Urinary bladder (tissue), 4 donors: ENCODE measurements around the gene MACO1. TPM values are rescaled to one million over a fixed set of nuclear protein-coding genes. Genes with fewer than 3 reads are reported as not detected.

Source experiments
- DNase-seq: peaks from one replicate; pipeline ENCODE4 v3.0.0-alpha.2; 2015; ENCODE audit errors: extremely low spot score
- H3K27ac ChIP-seq: one replicate; pipeline ENCODE4 v1.5.1; 2013; ENCODE audit warnings: low read depth, mild to moderate bottlenecking, moderate library complexity
- H3K36me3 ChIP-seq: one replicate; pipeline ENCODE4 v1.6.1; 2013; ENCODE audit warnings: mild to moderate bottlenecking, moderate library complexity; ENCODE audit not compliant: insufficient read depth
- H3K4me1 ChIP-seq: one replicate; pipeline ENCODE4 v1.6.1; 2013; ENCODE audit warnings: mild to moderate bottlenecking, moderate library complexity; ENCODE audit not compliant: insufficient read depth
- H3K4me3 ChIP-seq: one replicate; pipeline ENCODE4 v1.5.1; 2013; ENCODE audit warnings: low read depth, low read length
- WGBS: extraction: QIAGEN DNeasy Blood & Tissue Kit; methylation state at CpG from one replicate; pipeline ENCODE4 v1.1.7; 2013; 5-methylcytosine and 5-hydroxymethylcytosine counted together
- polyA plus RNA-seq: library from polyadenylated mRNA; stranded (reverse); fragments of 200-250 nt; gene quantifications from one replicate; pipeline ENCODE4 v1.2.3, GENCODE V29; 2013
- total RNA-seq: library from RNA; depleted of rRNA; stranded (reverse); fragments of >200 nt; gene quantifications from one replicate; pipeline ENCODE4 v1.2.3, GENCODE V29; 2014
- donor health status: healthy with polysubstance abuse.
- donor health status: healthy.

Gene MACO1
- total and polyA plus RNA-seq, 2 donors: 7.9 to 24.4 TPM

DNA sequence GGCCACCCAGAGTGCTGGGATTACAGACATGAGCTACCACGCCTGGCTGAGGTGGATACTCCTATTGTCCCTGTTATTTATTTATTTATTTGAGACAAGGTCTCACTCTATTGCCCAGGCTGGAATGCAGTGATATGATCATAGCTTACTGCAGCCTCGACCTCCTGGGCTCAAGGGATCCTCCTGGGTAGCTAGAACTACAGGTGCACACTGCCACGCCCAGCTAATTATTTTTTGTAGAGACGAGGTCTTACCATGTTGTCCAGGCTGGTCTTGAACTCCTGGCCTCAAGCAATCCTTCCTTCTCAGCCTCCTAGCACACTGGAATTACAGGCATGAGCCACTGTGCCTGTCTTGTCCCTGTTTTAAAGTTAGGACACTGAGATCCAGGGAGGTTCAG lies 117.9 kb downstream of the MACO1 start:
- Histone ChIP-seq H3K36me3 (no peaks in the 10 kb centered on the region), H3K4me1 (no peaks in the 10 kb centered on the region), H3K4me3 (no peak overlapping the region), H3K27ac (no peak overlapping the region)
- WGBS: 90% methylated on average over 4 of the region's 4 CpGs
- DNase-seq: no peak

DNA sequence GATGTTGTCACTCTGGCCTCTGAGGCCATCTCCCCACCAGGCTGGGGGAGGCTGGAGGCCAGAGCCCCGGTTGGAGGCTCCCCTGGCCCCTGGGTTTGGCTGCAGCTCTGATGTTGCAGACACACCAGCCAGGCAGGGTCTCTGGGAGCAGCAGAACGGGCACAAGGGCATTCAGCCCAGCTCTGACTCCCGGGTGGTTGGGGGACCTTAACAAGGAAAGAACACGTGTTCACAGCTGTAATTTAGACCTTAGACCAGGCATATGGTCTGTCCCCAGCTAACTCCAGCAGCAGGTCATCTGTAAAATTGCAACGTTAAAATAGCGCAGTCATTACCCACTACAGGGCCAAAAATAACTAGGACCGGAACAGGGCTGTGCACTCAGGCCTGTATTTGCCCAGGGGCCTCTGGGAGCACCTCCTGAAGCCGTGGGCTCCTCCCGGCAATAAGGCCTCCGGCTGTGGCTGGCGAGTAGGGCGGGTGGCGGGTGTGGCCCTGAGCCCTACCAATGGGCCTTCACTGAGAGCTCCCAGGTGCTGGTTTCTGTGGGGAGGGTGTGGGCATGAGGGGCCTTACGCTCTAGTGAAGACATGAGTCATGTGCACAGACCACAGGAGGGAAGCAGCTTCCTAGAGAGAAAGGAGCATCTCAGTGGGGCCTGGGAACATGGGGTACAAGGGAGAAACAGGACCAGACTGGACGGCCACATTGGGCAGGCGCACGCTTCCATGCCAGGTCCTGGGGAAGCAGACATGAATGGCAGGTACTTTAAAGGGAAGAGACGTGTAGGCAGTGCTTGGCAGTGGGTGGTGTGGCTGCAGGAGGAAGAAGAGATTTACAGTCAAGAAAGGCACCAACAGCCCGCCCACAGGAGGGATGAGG lies 118.8 kb downstream of the MACO1 start:
- no peak for DNase-seq
- WGBS: 60% methylated on average over 19 of the region's 19 CpGs
- Histone ChIP-seq H3K4me1 (no peaks in the 10 kb centered on the region), H3K4me3 (no peak overlapping the region), H3K27ac (no peak overlapping the region), H3K36me3 (no peaks in the 10 kb centered on the region)

Other genes with a start within 250 kb of the MACO1 start
- gene SYF2, start 198.4 kb upstream of the MACO1 start, total RNA-seq: 54.7 TPM
- 91.9 TPM for gene SYF2, start 198.4 kb upstream of the MACO1 start, polyA plus RNA-seq
- 126 TPM for gene RSRP1, start 183.4 kb upstream of the MACO1 start, total RNA-seq
- gene RSRP1, start 183.4 kb upstream of the MACO1 start, polyA plus RNA-seq: 69.6 TPM
- 0.69 TPM for gene RHD, start 158.4 kb upstream of the MACO1 start, total RNA-seq
- not detected for gene RHD, start 158.4 kb upstream of the MACO1 start, polyA plus RNA-seq
- gene TMEM50A, start 92.6 kb upstream of the MACO1 start, total RNA-seq: 80.6 TPM
- gene TMEM50A, start 92.6 kb upstream of the MACO1 start, polyA plus RNA-seq: 95.8 TPM
- 0.85 TPM for gene RHCE, start 10.1 kb upstream of the MACO1 start, total RNA-seq
- 0.19 TPM for gene RHCE, start 10.1 kb upstream of the MACO1 start, polyA plus RNA-seq
- 10.6 TPM for gene LDLRAP1, start 112.7 kb downstream of the MACO1 start, total RNA-seq
- gene LDLRAP1, start 112.7 kb downstream of the MACO1 start, polyA plus RNA-seq: 10.5 TPM
- gene MAN1C1, start 185.9 kb downstream of the MACO1 start, total RNA-seq: 18.2 TPM
- gene MAN1C1, start 185.9 kb downstream of the MACO1 start, polyA plus RNA-seq: 26.4 TPM